Activated naive CD8-positive, alpha-beta T cell treated with anti-CD3 and anti-CD28 coated beads, Interleukin-2, amount 50 U/mL, for 24 hours (primary cell): ENCODE measurements around the gene RIC8A.

Source experiments
- ATAC-seq: fragments of 150-1000 bp; cut with Tn5 transposase; one replicate; pipeline ENCODE4 v1.10.0; 2021
- DNase-seq: peaks from one replicate; pipeline ENCODE4 v3.0.0; 2021
- H3K27ac Mint-ChIP-seq: one replicate; pipeline ENCODE4 v1.8.0; 2021; ENCODE audit warnings: mild to moderate bottlenecking, mixed read lengths
- H3K27me3 Mint-ChIP-seq: one replicate; pipeline ENCODE4 v1.8.0; 2021; ENCODE audit warnings: mixed read lengths
- H3K36me3 Mint-ChIP-seq: one replicate; pipeline ENCODE4 v1.8.0; 2021; ENCODE audit warnings: low read depth, mixed read lengths
- H3K4me1 Mint-ChIP-seq: one replicate; pipeline ENCODE4 v1.8.0; 2021; ENCODE audit warnings: mixed read lengths
- H3K4me3 Mint-ChIP-seq: one replicate; pipeline ENCODE4 v1.8.0; 2021; ENCODE audit warnings: mild to moderate bottlenecking, moderate library complexity, mixed read lengths
- H3K9me3 Mint-ChIP-seq: one replicate; pipeline ENCODE4 v1.8.0; 2021; ENCODE audit warnings: mixed read lengths

Gene RIC8A

DNA sequence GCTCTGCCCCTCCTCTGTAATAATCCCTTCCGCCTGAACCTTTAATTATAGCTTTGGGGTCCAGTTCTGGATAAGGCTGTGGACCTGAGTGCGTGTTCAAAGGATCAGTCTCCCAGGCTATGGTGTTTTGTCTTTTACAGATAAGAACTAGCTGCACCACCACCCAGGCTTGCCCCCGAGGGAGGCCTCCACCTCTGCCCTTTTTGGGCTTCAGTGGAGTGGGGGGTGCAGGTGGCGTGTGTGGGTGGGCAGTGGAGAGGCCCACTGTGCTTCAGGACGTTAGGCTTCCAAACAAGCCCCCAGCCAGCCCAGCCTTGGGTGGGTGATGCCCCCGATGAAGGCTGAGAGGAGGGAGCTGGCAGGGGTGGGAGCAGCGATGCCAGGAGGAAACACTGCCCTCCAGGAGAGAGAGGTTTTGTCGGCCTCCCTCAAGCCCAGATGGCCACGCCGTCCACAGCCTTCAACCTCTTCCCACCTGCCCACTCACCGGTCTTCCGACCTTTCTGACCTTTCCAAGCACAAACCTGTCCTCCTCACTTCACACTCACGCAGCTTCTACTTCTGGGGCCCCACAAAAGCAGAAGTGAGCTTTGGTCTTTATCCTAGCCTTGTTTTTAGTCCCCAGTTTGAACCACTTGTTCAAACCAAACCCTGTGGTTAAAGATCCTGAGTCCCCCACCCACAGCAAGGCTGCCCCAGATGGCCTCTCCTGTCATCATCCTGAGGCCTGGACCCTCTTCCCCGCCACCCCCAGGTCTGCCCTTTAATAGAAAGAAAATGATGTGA is 49.6 kb downstream of the RIC8A start:
- Mint-ChIP-seq H3K9me3 (peaks cover 4% of the 10 kb centered on the region), H3K27ac (no peak overlapping the region), H3K27me3 (no peaks in the 10 kb centered on the region), H3K4me3 (no peak overlapping the region), H3K4me1 (peaks cover 10% of the 10 kb centered on the region), H3K36me3 (peaks cover 11% of the 10 kb centered on the region)
- ATAC-seq, result no peak
- DNase-seq, result no peak

DNA sequence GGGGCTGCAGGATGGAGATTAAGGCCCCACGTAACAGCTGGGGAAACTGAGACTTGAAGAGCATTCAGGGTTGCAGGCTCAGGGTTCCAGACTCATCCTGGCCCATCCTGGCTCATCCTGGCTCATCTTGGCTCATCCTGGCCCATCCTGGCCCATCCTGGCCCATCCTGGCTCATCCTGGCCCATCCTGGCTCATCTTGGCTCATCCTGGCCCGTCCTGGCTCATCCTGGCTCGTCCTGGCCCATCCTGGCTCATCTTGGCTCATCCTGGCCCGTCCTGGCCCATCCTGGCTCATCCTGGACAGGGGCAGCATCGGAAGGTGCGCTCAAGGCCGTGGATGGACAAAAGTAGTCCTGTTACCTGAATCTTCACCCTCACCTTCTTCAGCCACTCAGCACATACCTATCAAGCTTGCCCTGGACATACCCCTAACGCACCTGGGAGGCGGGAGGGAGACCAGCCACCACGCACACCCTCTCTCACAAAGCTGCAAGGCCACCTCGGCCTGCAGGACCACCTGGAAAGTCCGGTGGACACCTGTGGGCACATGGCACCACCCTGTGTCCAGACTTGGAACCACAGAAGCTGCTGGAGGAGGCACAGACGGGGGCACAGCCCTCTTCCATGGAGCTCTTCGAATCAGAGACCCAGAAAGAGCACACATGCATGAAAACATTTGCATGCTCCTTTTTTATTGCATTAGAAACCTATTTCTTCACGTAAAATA is 50.4 kb downstream of the RIC8A start:
- no peak overlapping the region for H3K4me3 Mint-ChIP-seq
- no peak for ATAC-seq
- no peak for DNase-seq
- H3K4me1 Mint-ChIP-seq, result peaks cover 11% of the 10 kb centered on the region
- H3K36me3 Mint-ChIP-seq, result peaks cover 8% of the 10 kb centered on the region
- peaks cover 4% of the 10 kb centered on the region for H3K9me3 Mint-ChIP-seq
- H3K27ac Mint-ChIP-seq, result no peak overlapping the region
- H3K27me3 Mint-ChIP-seq, result no peaks in the 10 kb centered on the region

GRCh38 chr11:259413-259812 is 51.9 kb downstream of the RIC8A start:
- no peak overlapping the region for H3K4me3 Mint-ChIP-seq
- ATAC-seq, result no peak
- no peak overlapping the region for H3K27ac Mint-ChIP-seq
- H3K27me3 Mint-ChIP-seq, result no peaks in the 10 kb centered on the region
- peaks cover 12% of the 10 kb centered on the region for H3K4me1 Mint-ChIP-seq
- no peak for DNase-seq
- H3K9me3 Mint-ChIP-seq, result peaks cover 4% of the 10 kb centered on the region
- no peaks in the 10 kb centered on the region for H3K36me3 Mint-ChIP-seq

DNA sequence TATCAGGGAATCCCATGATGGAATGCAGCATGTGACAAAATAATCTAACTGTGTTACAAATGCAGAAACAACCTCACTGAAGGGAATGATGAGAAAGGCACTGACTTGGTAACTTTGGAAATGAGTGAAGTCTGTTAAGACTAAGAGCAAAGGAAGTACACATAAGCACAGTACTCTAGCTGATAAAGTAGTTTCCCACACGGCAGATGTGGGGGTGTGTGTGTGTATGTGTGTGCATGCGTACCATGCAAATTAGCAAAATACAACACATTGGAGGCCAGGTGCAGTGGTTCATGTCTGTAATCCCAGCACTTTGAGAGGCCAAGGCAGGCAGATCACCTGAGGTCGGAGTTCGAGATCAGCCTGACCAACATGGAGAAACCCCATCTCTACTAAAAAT is 54.1 kb downstream of the RIC8A start:
- H3K27ac Mint-ChIP-seq, result no peak overlapping the region
- ATAC-seq, result no peak
- no peak overlapping the region for H3K4me3 Mint-ChIP-seq

More for the DNA sequence above, 54.1 kb downstream of the RIC8A start:
- no peak for DNase-seq
- Mint-ChIP-seq H3K4me1 (peaks cover 22% of the 10 kb centered on the region), H3K9me3 (peaks cover 4% of the 10 kb centered on the region), H3K27me3 (no peaks in the 10 kb centered on the region), H3K36me3 (no peaks in the 10 kb centered on the region)
